GM19035 (cell line): ENCODE results near the gene HACD3.
"Not testable (repeated sequence)": the region's sequence is repeated elsewhere in the genome, so short reads cannot be mapped to it uniquely, and the experiment has no call there.

ENCODE experiments used
- ATAC-seq: cut with Tn5 transposase; IDR thresholded peaks from one replicate; pipeline ENCODE4 v1.9.1; 2021; ENCODE audit not compliant: unreplicated experiment

Gene HACD3

DNA sequence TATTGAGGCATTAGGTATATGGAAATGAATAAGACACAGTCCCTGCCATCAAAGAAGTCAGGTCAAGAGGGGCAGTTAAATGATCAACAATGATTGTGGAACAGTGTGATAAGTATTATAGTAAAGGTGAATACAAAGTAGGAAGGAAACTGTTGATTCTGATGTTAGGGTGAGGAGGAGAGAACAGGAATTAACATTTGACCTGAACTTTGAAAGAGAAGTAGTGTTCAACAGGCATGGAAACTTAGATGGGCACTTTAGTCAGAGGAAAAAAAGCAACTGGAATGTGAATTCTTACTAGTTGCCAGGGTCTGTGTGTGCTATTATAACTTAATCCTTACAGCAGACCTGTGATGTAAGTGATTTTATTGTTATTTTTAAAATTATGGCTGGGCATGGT lies 17.6 kb downstream of the HACD3 start:
- no peak for ATAC-seq

DNA sequence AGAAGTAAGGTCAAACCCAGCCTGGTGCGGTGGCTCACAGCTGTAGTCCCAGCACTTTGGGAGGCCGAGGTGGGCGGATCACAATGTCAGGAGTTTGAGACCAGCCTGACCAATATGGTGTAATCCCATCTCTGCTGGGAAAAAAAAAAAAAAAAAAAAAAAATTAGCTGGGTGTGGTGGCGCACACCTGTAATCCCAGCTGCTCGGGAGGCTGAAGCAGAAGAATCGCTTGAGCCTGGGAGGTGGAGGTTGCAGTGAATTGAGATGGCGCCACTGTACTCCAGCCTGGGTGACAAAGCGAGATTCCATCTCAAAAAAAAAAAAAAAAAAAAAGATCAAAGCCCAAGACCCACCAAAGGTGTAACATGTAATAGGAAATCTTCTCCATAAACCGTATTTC lies 19.0 kb downstream of the HACD3 start:
- ATAC-seq = not testable (repeated sequence)

DNA sequence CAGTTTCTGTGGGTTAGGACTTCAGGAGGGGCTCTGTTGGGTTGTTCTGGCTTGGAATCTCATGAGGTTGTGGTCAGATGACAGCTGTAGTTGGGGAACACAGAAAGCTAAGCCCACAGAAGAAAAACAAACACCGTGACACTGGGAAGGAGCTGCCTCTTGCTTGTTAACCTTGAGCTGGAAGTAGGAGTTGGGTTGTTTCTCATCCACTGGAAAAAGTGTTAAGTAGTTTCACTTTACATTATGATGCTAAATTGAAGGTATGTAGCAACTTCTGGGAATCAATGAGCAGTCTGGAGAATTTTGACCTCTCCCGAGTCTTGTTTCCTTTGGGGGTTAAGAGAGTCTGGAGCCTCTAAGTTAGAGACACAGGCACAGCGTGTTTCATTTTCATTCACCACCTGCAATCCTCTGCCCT lies 20.4 kb downstream of the HACD3 start:
- ATAC-seq = no peak

DNA sequence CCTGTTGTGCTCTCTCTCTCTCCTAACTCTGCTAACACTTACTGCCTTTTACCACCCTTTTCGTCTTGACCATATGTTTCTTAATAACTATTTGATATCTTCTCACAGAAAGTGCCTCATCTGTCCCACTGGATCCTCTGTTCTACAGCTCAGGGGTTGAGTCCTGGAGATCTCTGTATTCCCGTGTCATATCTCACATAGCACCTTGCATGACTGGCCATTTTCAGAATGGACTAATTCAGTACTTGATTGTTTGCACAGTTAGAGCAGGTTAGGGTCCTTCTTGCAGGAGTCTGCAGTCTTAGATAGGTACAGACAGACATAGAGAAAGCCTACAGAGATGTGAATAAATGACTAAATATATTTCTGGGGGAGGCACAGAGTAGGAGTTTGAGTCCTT lies 20.9 kb downstream of the HACD3 start:
- ATAC-seq = no peak

DNA sequence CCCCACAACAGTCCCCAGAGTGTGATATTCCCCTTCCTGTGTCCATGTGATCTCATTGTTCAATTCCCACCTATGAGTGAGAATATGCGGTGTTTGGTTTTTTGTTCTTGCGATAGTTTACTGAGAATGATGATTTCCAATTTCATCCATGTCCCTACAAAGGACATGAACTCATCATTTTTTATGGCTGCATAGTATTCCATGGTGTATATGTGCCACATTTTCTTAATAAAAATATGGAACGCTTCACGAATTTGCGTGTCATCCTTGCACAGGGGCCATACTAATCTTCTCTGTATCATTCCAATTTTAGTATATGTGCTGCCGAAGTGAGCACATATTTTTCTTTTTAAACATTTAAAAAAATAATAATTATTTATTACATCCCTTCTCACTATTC lies 22.6 kb downstream of the HACD3 start:
- ATAC-seq = not testable (repeated sequence)

DNA sequence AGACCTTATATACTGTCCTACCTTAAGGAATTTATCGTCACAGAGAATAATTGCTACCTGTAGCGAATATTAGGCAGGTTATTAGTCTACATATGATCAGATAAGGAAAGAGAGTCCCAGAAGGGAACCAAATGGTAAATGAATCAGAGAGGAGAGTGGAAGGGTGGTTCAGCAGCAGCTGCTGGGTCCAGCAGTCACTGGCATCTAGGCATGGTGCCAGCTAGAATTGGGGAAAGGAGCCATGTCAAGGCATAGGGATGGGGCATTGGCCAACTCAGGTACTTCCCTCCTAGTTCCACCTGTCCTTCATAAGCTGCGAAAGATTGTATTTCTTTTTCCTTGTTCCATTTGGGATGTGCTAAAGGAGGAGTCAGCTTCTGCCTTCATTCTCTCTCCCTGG lies 23.4 kb downstream of the HACD3 start:
- ATAC-seq = no peak

DNA sequence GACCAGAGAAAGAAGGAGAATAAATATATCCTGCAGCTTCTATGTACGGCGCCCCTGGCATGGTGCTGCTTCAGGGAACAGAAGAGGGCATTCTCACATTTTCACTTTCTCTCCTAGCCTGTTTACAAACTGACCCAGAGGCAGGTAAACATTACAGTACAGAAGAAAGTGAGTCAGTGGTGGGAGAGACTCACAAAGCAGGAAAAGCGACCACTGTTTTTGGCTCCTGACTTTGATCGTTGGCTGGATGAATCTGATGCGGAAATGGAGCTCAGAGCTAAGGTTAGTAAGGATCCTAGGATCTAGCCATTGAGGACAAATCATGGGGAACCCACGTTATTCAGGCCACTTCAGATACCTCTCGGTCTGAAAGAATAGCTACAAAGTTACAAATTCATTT lies 26.4 kb downstream of the HACD3 start:
- no peak for ATAC-seq

DNA sequence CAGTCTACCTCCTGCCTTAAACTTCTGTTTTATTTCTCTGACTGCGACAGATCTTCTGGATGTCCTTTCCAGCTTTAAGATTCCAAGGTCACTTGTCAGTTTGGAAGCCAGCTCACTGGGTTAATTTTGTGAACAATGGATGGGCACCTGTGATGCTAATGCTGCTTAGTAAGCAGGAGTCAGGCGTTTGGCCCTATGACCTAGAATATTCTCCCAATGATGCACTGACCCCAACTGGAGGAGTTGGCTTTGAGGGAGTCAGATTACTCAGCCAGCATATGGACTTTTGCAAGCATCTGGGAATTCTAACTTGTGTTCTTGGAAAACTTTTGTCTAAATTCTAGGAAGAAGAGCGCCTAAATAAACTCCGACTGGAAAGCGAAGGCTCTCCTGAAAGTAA lies 28.1 kb downstream of the HACD3 start:
- ATAC-seq = no peak

DNA sequence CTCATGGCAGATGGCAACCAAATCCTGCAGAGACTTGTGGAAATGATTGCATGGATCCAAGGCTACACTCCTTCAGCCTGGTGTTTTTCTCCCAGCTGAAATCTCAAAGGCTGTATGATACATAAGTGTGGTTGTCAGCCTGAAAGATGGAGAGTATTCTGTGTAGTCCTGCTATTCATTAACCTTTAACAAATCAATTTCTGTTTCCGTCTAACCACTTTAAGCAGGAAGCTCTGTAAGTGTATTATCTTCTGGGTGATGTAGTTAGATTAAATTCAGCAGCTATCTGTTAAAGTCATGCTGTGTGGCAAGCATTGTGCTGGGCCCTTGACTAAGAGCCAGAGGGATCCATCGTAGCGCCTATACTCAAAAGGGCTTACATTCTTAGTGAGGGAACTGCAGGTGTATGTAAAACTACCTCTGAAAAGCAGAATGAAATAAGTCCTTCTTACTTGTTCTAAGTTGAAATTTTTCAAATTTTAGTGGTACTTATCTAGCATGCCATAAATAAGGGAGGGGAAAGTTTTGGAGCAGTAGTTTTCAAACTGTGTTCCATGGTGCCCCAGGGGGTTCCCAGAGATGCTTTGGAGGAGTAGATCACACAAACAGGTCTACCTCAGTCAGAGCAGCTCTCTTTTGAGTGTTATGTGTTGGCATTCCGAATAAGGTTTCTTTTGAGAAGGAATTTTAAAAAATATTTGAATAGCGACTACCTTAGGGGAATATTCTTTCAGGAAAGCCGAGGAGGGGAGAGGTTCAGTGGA lies 28.9 kb downstream of the HACD3 start:
- no peak for ATAC-seq

DNA sequence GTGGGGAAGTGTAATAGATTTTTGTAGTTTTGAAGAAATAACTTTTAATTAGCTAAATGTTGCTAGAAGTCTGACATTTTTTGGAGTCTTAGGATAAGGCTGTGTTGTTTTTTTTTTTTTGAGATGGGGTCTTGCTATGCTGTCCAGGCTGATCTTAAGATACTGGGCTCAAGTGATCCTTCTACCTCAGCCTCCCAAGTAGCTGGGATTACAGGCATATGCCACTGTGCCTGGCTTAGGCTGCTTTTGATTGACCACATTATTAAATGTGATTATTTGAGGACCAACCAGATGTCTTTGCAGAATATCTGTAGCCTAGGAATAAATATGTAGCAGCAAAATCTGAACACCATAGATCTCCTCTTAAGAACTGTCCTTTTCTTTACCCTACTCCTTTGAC lies 29.7 kb downstream of the HACD3 start:
- ATAC-seq = no peak

DNA sequence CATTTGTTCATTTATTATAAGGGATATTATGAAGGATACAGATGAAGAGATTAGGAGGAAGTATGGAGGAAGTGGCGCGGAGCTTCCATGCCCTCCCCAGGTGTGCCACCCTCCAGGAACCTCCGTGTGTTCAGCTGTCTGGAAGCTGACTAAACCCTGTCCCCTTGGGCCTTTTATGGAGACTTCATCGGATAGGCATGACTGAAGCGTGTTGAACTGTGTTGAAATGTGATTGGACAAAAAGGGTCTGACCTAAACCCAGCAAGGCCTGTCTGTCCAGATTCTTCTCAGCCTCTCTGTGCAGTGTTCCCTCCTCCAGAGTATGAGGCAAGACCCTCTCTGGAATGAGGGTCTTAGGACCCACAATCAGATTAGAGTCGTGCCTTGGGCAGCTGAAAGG lies 31.7 kb downstream of the HACD3 start:
- no peak for ATAC-seq

DNA sequence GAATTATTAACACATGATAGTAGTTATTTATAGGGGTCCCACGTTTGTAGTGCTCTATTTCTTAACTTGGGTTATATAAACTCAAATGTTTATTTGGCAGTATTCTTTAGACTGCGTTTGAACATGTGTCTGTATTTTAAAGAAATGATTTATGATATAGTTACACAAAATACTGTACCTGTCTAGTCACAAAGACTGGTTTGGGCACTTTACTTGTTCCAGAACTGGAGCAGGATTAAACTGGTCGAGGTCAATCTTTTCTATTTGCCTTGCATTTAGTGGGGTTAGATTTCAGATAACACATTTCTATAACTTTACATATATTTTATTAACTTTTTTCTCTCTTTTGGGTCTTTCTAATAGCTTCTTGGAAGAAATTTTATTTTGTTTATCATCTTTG lies 39.5 kb downstream of the HACD3 start:
- ATAC-seq = no peak

DNA sequence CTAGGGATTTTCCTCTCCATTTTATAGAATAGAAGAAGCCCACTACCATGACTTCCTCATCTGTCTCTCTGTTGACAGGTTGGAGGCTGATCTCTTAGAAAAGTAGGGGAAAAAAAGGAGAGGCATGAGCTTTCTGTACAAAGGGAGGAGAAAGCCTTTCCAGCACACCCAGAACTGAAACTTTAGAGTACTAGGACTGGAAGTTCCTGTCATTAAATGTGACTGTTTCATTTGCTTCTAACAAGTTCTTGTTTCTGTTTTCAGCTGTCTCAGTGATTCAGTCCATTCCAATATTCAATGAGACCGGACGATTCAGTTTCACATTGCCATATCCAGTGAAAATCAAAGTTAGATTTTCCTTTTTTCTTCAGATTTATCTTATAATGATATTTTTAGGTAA lies 41.7 kb downstream of the HACD3 start:
- ATAC-seq = no peak

DNA sequence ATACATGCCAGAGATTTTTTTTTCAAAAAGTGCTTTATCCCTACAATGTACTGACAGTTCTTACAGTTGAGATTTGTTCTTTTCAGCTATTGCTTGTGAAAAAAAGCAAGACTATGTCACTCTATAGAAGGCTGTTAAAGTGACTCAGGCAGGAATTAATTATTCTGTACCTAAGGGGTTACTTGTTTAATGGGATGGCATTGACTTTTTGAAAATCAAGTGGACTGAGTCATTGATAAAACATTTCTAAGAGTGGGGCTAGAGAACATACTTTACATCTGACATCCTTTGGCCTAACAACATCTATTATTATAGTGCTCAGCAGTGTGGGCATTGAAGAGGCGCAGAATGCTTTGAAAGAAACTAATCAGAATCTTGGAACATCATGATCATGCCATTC lies 46.4 kb downstream of the HACD3 start:
- no peak for ATAC-seq

DNA sequence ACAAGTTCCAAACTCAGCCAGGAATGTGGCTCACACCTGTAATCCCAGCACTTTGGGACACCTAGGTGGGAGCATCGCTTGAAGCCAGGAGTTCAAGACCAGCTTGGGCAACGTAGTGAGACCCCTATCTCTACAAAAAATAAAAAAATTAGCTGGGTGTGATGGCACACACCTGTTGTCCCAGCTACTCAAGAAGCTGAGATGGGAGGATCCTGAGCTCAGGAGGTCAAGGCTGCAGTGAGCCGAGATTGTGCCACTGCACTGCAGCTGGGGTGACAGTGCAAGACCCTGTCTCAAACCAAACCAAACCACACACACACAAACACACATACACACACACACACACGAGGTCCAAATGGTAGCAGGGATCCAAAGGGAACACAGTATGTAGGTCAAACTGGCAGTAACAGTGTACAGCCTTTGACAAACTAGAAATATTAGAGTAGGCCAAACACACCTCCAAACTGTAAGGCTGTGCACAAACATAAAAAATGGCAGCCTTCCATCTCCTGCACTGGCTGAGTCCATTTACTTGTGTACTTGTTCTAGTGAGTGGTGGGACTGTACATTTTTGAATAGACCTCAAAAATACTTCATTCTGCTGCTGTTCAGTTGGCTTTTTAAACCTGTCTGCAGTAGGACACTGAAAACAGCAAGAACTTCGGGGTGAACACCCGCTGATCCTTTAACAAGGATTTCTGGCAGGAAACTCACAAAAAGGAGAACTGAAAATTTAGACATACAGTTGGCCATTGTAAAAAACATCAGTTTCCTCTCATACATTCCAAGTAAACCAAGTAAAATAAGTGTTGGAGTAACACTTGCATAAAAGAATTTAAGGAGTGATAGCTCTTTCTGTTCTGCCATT lies 47.1 kb downstream of the HACD3 start:
- ATAC-seq = no peak

DNA sequence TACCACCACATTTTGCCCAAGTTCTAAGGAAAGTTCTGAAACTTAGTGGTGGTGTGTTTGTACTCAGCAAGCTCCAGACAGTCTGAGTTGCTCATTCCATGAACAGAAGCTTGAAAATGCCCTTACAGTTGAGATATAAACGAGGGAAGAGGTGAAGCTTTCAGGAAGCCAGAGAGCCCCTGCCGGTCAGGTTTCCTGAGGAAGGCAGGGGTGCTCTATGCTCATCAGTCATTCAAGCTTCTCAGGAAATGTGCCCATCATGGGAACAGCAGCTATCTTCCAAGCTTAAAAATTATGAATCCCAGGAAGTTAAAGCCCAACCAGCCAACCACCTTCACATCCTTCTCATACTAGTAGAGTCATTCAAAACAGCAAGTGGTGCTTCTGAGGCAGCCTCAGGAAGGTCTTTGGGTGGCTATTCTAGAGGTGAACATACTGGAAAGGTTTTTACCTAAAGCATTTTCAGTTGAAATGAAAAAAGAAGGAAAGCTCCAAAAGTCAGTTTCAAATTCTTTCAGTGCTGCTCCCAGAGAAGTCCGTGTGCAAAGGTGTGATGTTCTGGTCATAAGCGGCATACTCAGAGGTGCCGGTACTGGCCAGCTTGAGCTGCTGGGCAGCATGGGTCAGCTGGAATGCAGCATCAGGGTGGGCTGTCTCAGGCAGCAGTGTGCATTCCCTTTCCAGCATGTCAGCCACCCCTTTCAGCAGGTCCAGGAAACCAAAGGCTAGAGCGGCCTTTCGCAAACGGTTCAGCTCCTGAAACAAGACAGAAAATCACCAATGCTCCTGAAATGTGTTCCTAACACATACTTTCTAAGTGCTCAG lies 48.9 kb downstream of the HACD3 start:
- no peak for ATAC-seq

DNA sequence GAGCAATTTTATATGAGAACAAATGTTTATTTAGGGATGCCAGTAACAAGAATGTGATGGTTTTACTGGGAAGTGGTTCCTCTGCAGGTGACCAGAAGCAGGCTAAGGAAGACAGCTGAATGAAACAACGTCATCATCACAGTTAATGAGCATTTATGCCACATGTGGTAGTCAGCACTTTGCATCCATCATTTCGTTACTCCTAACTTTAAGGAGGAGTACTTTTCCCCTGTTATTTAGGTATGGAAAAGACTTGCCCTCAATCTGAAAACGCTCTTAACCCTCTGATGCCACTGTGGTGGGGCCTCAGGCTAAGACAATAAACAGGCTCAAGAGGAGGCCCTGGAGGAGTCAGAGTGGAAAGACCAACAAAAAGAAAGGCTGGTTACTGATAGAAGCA lies 49.5 kb downstream of the HACD3 start:
- ATAC-seq = no peak

DNA sequence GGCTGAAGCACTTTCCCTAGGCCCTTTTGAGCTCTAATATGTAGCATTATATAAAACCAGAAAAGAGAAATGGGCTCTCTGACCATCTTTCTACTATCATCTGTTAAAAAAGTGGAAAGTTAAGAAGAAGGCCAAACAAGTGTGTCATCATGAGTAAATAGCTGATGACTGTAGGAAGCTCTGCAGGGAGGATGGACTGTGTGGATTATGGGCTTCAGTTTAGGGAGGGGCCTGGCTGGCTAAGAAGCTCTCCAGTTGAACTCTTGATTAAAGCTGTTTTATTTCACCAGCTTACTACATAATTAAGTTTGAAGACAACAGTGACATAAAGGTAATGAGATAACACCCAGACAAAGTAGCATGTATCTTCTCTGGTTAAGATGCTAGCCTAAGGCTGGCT lies 50.0 kb downstream of the HACD3 start:
- ATAC-seq = no peak

DNA sequence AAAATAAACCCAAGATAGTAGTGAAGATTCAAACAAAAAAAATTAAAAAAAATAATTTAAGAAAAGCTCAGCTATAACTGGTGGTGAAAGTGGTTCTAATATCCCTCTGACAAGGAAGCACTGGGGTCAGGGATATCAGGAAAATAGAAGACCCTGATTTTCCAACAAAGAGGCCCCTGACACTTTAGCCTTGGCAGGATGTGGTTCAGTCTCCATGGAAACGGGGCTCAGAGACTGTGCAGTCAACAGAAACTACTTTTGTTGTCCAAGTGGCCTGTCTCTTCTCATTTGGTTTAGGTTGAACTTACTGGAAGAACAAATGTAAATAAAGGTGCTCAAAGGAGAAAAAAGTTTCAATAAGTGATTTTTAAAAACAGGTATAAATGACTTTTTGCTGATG lies 53.4 kb downstream of the HACD3 start:
- no peak for ATAC-seq

DNA sequence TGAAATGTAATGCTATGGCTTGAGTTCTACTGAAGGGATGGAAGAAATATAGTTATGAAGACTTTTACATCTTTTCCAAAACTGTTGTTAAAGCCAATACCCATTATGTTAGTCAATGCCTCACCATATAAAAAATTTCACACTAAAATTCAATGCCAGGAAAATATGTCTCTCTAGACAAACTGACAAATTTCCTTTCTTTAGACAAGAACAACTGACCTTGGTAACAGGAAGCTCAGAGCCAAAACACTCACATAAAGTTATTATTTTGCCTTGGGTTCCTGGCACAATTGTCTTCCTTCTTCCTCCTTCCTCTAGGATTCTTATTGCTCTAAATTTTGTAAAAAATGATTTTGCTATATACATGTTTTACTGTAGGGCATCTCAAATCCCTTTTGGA lies 54.0 kb downstream of the HACD3 start:
- ATAC-seq = no peak

DNA sequence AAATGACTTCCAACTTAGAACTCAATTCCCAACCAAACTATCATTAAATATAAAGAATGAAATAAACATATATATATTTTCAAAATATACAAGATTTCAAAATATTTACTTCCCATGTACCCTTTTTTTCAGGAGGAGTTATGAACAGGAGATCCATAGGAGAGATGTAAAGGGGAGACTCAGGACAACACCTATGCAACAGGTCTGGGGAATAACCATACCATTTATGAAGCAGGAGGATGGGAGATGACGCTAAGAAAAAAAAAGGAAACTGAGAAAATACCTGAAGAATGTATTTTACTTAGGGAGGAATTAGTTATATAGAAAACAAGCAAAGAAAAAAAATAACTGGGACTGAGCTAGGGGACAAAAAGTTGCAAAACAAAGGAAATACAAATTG lies 56.8 kb downstream of the HACD3 start:
- ATAC-seq = no peak

DNA sequence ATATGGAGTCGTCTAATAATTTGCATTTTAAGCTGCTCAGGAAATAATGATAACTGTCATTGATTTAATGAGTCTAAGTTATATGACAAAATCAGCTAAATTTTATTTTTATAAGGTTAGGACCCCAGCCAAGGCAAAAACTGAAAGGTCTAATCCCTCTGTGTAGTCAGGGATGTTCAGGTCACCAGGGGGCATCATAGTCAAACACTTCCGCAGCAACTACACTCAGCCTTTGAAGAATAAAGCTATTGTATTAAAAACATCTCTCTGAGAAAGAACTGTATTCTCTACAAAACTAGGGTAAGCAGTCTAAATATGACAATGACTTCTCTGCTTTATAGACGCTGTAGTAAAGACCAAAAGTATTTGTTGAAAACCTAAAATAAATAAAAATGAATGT lies 65.7 kb downstream of the HACD3 start:
- no peak for ATAC-seq
